Gastroesophageal sphincter (tissue), 4 donors: ENCODE results near the gene NEU2. TPM values are rescaled to one million over a fixed set of nuclear protein-coding genes. Genes with fewer than 3 reads are reported as not detected.

Experiments used
- ATAC-seq: fragments of 150-250 bp; one replicate; pipeline ENCODE4 v1.9.1; 2016; ENCODE audit warnings: mild to moderate bottlenecking, moderate library complexity
- H3K27ac ChIP-seq, 4 donors: fragments of 200-600 bp; sonication (generic) in 3 of 4; 1 replicate in 3 of 4; 2 replicates in 1 of 4; pipeline ENCODE4 v1.5.1; 2016 to 2019
- H3K27me3 ChIP-seq: fragments of 200-600 bp; sonication (generic); one replicate; pipeline ENCODE4 v1.5.1; 2019
- H3K36me3 ChIP-seq, 2 donors: fragments of 200-600 bp; sonication (generic); one replicate each; pipeline ENCODE4 v1.5.1; 2019; ENCODE audit warnings: control low read depth in 1 of 2
- H3K4me1 ChIP-seq, 3 donors: fragments of 200-600 bp; sonication (generic); 1 replicate in 2 of 3; 2 replicates in 1 of 3; pipeline ENCODE4 v1.5.1; 2016 to 2019; ENCODE audit warnings: control low read depth in 2 of 3
- H3K4me3 ChIP-seq, 2 donors: fragments of 200-600 bp; sonication (generic); one replicate each; pipeline ENCODE4 v1.5.1; 2019; ENCODE audit warnings: mild to moderate bottlenecking in 1 of 2, moderate library complexity in 1 of 2
- H3K9me3 ChIP-seq, 3 donors: fragments of 200-600 bp; sonication (generic); one replicate each; pipeline ENCODE4 v1.5.1; 2017 to 2019; ENCODE audit warnings: control low read depth in 2 of 3
- CTCF ChIP-seq, 4 experiments: fragments of 200-600 bp in 2 of 4; fragments of 450-650 bp in 2 of 4; sonication (generic) in 1 of 4; IDR thresholded peaks; one replicate each; pipeline ENCODE4 v1.5.1; 2017 to 2019; ENCODE audit warnings: antibody characterized with exemption in 4 of 4, mild to moderate bottlenecking in 2 of 4, moderate library complexity in 2 of 4
- EP300 ChIP-seq: sonication (generic); formaldehyde crosslinking; IDR thresholded peaks from one replicate; pipeline ENCODE4 v1.6.1; 2017; ENCODE audit warnings: antibody characterized with exemption, mild to moderate bottlenecking
- POLR2A ChIP-seq, 2 donors: fragments of 450-650 bp; IDR thresholded peaks; one replicate each; pipeline ENCODE4 v1.6.1; 2017; ENCODE audit warnings: antibody characterized with exemption in 2 of 2, mild to moderate bottlenecking in 2 of 2, moderate library complexity in 1 of 2
- POLR2AphosphoS5 ChIP-seq: sonication (generic); formaldehyde crosslinking; IDR thresholded peaks from one replicate; pipeline ENCODE4 v1.6.1; 2017; ENCODE audit warnings: antibody characterized with exemption
- WGBS, 2 donors: methylation state at CpG; one replicate each; pipeline ENCODE4 v1.1.5; 2018; ENCODE audit warnings: low coverage in 1 of 2; 5-methylcytosine and 5-hydroxymethylcytosine counted together
- total RNA-seq, 4 donors: library from RNA; depleted of rRNA; stranded (reverse); fragments of >200 nt; gene quantifications; one replicate each; pipeline ENCODE4 v1.1.0, GENCODE V29; 2016

NEU2 gene
- total RNA-seq, 4 donors from 2014 or later, result not detected

GRCh38 chr2:233026198-233026813, 6.2 kb upstream of the NEU2 start:
- no peaks in the 10 kb centered on the region for H3K4me1 ChIP-seq
- WGBS, 2 donors, result 53 to 77% methylated on average over 4 of the region's 4 CpGs
- H3K9me3 ChIP-seq, result no peaks in the 10 kb centered on the region
- H3K4me3 ChIP-seq, result no peak overlapping the region
- H3K27me3 ChIP-seq, result no peaks in the 10 kb centered on the region
- TF ChIP-seq CTCF (IDR thresholded peaks at IDR 0.05) (no peak), POLR2A (IDR thresholded peaks at IDR 0.05) (no peak), EP300 (no peak), POLR2AphosphoS5 (no peak)
- H3K36me3 ChIP-seq, result no peaks in the 10 kb centered on the region
- no peak overlapping the region for H3K27ac ChIP-seq
- ATAC-seq, result no peak

- Histone ChIP-seq H3K4me1 (no peaks in the 10 kb centered on the region), H3K27me3 (no peaks in the 10 kb centered on the region), H3K36me3 (no peaks in the 10 kb centered on the region), H3K9me3 (no peaks in the 10 kb centered on the region), H3K27ac (no peak overlapping the region), H3K4me3 (no peak overlapping the region)
- no peak for ATAC-seq
- TF ChIP-seq POLR2AphosphoS5 (no peak), POLR2A (IDR thresholded peaks at IDR 0.05) (no peak), EP300 (no peak), CTCF (IDR thresholded peaks at IDR 0.05) (no peak)
- WGBS, 2 donors, result 89 to 95% methylated on average over 9 of the region's 9 CpGs
Measured at GRCh38 chr2:233029321-233029720, 3.2 kb upstream of the NEU2 start.

GRCh38 chr2:233031556-233032500, 644 bp upstream of the NEU2 start:
- Histone ChIP-seq H3K36me3 (no peaks in the 10 kb centered on the region), H3K9me3 (no peaks in the 10 kb centered on the region), H3K4me3 (no peak overlapping the region), H3K27ac (no peak overlapping the region), H3K4me1 (no peaks in the 10 kb centered on the region), H3K27me3 (no peaks in the 10 kb centered on the region)
- TF ChIP-seq POLR2AphosphoS5, result no peak
- TF ChIP-seq EP300, result no peak
- TF ChIP-seq POLR2A (IDR thresholded peaks at IDR 0.05), result no peak
- TF ChIP-seq CTCF (IDR thresholded peaks at IDR 0.05), result no peak
- no peak for ATAC-seq
- WGBS, 2 donors, result 70 to 71% methylated on average over 20 to 22 of the region's 27 CpGs

- H3K36me3 ChIP-seq, result no peaks in the 10 kb centered on the region
- H3K9me3 ChIP-seq, result no peaks in the 10 kb centered on the region
- 80 to 92% methylated on average over 8 to 9 of the region's 9 CpGs for WGBS, 2 donors
- TF ChIP-seq POLR2A (IDR thresholded peaks at IDR 0.05) (no peak), EP300 (no peak), CTCF (IDR thresholded peaks at IDR 0.05) (no peak), POLR2AphosphoS5 (no peak)
- ATAC-seq, result no peak
- no peaks in the 10 kb centered on the region for H3K27me3 ChIP-seq
- H3K27ac ChIP-seq, result no peak overlapping the region
- no peak overlapping the region for H3K4me3 ChIP-seq
- no peaks in the 10 kb centered on the region for H3K4me1 ChIP-seq
Measured at GRCh38 chr2:233033672-233034071, 1.2 kb downstream of the NEU2 start.
